Measurements from ENCODE around the gene PIWIL4.

Gene PIWIL4

DNA sequence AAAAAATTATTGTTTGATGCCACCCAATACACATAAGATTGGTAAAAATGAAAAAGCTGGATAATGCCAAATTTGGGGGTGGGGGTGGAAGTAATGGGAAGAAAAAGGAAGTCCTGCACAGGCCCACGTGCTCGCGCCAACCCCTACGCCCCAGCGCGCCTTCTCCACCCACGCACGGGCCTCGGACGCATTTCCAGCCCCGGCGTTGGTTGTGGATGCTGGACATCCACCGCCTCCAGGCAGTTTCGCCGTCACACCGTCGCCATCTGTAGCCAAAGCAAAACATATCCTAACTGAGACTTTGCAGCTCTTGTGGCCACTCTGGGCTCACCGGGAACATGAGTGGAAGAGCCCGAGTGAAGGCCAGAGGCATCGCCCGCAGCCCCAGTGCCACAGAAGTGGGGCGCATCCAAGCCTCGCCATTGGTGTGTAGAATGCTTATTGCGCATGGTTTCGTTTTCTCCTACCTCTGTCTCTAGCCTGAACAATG is at the start of gene PIWIL4:
PIWIL4 (plus strand) TSS at position 188 of the 490 bp plus-strand sequence; CDS start at position 339, 151 bp downstream.
- in situ Hi-C loops (cut with HindIII; ENCODE audit: low sequenced_read_pairs) = no loop called here

DNA sequence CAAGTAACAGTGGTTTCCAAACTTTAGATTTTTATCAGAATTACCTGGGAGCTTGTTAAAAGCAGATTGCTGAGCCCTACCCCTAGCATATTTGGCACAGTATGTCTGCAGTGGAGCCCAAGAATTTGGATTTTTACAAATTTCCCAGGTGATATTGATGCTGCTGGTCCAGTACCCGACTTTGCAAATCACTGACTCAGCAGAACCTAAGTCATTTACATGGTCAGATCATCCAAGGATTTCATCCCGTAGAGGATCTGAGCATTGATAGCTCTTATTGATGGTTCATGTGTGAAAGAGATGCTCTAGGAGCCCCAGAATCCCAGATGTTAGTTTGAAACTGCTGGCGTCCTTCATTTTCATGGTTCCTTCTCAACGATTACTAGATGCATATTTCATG is 48.9 kb upstream of the PIWIL4 start:
- in situ Hi-C loops (cut with HindIII; ENCODE audit: low sequenced_read_pairs) = no loop called here

DNA sequence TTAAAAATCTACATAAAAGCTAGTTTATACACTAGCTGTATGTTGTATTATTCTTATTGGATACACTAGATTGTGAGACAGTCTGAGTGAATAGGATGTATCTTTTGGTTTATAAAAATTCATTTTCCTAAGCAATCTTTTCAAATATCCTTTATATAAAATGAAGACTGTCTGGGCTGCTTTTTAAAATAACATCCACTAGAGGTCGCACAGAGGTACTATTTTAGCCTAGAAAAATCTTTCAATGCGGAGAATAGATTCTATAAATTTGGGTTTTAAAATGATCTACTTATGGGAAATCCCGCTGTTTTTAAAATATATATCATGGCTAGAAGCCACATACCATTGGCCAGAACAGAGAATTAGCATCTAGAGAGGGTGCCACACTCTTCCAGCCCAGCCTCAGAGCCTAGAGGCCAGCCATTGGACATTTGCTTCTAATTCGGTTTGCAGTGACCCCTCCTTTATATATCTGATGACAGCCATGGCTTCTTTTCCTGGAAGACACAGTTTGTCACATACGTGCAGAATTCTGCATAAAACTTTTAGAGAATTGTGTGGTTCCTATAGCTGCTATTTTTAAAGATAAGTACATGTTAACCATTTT is 47.6 kb upstream of the PIWIL4 start:
- in situ Hi-C loops (cut with HindIII; ENCODE audit: low sequenced_read_pairs) = no loop called here

DNA sequence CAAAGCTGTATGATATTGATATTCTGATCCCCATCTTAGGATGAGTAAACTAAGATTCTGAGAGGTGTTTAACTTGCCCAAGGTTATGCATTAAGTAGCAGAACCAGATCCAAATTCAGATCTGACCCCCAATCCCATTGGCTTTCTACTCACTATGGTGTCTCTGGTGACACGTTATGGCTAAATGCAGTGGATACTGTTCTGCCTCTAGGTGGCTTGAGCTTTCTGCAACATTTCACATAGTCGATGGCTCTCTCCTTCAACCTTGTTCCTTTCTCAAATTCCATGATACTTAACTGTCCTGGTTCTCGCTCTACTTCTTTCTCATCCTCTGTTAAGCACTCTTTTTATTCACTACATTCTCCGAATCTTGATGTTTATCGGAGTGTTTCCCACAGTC is 45.5 kb upstream of the PIWIL4 start:
- in situ Hi-C loops (cut with HindIII; ENCODE audit: low sequenced_read_pairs) = no loop called here

DNA sequence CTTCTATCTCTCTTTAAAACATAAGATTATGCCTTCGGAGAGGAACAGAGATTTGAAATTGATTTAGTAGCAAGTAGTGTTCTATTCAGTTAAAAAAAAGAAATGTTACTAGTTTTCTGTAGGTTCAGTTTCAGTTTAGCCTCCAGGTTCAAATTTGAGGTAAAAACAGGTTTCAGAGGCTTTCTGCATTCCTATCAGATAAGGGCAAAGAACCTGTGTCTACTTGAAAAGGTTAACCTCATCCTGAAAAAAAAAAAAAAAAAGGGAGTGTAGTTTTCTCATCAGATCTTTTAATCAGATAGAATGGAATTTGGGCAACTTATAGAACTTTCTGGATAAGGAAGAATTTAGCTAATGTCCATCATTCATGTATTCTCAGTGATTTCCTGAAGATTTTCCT is 42.8 kb upstream of the PIWIL4 start:
- in situ Hi-C loops (cut with HindIII; ENCODE audit: low sequenced_read_pairs) = no loop called here

DNA sequence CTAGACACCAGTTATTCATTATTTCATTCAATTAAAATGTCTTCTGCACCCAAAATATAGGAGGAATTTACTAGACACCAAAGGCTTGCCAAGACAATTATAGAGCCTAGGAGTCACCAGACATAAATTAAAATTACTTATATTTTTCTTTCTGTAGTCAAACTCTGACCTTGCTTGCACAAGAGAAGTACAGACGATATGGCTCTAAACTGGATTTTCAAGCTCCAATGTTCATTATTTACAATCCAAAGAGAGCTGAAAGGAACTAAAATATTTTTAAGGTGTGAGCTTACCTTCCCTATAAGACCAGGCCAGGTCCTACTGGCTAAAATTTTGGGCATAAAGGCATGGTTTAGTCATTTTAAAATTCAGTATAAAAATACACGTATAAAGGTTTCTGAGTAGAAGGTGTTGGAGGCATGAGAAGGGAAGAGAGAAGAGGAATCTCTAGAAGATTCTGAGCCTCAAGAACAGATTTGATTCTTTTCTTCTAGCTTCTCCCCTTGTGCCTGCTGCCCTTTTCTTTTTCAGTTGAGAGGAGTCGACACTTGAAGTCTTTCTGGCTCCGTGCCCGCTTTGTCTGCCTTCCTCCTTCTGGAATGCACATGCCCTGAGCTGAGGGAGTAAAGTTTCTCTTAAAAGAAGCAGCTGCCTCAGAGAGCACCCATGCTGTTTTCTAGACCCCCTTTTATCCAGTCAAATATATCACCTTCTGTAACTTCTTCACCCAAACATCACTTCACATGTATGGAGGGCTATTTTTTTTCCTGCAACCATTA is 41.4 kb upstream of the PIWIL4 start:
- in situ Hi-C loops (cut with HindIII; ENCODE audit: low sequenced_read_pairs) = no loop called here

DNA sequence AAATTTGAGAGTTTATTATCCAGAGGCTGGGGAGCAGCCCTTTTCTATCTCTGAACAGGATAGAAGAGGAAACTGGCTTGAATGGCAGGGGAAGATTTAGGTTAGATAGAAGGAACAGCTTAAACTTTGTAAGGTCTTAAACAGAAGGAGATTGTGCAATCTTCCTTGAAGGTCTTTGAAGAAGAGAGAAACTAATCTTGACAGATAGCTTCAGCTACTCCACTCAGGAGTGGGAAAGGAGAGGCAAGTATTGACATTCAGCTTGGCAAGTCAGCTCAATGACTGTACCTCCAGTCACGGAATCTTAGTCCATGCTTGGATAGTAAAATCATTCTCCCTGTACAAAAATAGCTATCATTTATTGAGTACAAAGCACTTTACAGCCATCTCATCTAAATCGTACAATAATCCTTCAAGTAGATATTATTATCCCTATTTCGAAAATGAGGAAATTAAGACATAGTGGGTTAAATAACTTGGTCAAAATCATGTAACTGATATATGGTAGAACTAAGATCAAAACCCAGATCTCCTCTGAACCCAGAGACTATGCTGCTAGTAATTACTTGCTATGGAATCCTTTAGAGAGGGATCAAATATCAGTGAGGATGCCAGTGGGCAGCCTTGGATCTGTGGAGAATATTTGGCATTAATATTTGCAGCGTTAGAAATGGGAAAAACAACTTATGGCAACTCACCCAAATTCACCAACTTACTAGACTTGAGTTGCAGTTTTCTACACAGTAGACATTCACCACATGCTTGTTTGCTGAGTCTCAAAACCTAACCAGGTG is 40.3 kb upstream of the PIWIL4 start:
- in situ Hi-C loops (cut with HindIII; ENCODE audit: low sequenced_read_pairs) = no loop called here

DNA sequence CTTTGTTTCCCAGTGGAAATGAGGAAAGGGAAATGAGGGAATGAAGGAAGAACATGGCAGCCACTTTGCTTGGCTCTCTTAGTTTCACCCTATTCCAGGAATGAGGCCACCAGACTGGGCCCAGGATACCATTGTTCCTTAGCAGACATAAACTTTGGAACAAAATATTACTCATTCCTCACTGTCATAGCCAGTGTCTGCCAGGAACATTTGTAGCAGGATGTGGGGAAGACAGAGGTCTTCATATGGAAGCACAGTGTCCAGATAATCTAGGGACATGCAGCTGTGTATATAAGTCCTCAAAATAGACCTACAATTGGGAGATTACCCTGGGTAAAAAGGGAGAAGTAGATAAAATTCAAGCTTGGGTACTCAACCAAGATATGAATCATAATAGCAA is 38.6 kb upstream of the PIWIL4 start:
- in situ Hi-C loops (cut with HindIII; ENCODE audit: low sequenced_read_pairs) = no loop called here

DNA sequence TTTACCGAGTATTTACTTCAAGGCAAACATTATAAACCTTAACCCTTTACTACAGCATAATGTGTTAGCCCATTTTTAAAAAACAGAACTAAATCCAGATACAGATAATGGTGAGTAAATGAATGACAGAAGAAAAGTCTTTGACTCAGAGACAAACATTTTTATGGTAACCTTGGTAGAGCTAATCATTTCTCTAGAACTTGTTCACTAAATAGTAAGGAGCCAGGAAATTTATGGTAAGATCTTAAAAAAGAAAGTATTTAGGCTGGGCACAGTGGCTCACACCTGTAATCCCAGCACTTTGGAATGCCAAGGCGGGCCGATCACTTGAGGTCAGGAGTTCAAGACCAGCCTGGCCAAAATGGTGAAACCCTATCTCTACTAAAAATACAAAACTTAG is 35.0 kb upstream of the PIWIL4 start:
- in situ Hi-C loops (cut with HindIII; ENCODE audit: low sequenced_read_pairs) = loop anchor here (5.0 kb wide), 1 partner anchor 80 kb away; no protein-coding TSS in a partner anchor

DNA sequence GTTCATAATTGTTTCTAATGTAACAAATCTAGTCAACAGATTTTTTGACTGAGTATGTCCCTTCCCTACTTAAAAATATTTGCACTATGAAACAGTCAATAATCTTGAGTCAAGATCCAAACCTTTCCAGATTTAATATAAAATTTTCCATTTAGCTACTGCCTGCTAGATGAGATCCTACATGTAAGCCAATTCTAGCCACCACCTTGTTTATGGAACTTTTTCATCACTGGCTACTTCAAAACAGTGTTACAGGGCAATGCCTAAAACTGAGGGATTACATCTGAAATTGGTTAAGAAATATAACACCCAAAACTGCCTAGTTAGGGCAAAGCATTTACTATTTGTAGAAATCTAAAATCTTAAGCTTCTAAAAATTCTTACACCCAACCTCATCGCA is 34.0 kb upstream of the PIWIL4 start:
- in situ Hi-C loops (cut with HindIII; ENCODE audit: low sequenced_read_pairs) = loop anchor here (5.0 kb wide), 1 partner anchor 79 kb away; no protein-coding TSS in a partner anchor

DNA sequence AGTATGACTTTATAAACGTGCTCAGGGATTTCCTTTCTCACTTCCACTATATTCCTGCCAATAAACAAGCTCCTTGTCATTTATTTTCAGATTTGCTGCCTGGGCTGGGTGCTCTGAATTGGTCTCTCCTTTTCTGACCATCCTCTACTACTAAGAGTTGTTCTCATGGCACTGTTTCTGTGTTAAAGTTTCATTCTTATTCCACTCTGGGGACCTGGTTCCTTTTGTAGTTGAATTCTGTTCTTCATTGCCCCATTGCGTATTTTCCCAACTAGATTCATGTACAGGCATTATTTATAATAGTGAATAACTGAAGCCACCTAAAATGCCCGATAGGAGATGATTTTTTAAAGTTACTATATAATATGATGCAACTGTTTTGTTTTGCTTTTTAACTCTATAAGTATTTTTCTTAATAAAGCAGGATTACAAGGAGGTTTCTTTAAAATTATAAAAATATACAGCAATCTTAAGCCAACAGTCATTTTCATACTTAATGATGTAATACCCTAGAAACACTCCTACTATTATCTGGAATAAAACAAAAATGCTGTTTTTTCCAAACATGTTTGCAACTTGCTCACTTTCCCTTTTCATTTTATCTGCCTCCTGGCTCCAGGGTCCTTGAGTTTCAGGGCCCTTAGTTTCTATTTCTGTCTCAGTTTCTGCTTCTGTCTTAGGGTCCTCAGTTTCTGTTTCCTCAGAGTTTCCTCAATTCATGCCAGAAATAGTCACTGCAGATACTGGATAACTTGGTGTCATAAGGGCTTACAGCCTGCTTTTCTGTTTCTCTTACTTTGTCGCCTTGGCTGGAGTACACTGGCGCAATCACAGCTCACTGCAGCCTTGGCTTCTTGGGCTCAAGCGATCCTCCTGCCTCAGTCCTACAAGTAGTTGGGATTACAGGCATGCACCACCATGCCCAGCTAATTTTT is 33.2 kb upstream of the PIWIL4 start:
- in situ Hi-C loops (cut with HindIII; ENCODE audit: low sequenced_read_pairs) = loop anchor here (5.0 kb wide), 1 partner anchor 78 kb away; no protein-coding TSS in a partner anchor

DNA sequence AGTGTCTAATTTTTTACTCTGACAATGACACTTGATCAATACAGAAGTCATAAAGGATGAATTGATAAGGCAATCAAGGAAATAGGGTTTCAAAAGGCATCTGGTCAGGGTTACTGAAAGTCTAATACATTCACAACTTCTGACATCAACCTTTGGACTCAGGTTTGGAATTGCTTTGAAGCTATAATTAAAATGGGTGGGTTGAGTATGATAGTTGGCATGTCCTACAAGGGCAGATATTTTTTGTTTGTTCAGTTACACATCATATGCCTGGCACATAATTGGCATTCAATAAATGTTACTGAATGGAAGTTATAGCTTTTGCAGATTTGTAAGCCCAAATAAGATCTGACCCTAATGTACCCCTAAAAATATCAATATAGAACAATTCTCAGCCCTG is 30.8 kb upstream of the PIWIL4 start:
- in situ Hi-C loops (cut with HindIII; ENCODE audit: low sequenced_read_pairs) = no loop called here

DNA sequence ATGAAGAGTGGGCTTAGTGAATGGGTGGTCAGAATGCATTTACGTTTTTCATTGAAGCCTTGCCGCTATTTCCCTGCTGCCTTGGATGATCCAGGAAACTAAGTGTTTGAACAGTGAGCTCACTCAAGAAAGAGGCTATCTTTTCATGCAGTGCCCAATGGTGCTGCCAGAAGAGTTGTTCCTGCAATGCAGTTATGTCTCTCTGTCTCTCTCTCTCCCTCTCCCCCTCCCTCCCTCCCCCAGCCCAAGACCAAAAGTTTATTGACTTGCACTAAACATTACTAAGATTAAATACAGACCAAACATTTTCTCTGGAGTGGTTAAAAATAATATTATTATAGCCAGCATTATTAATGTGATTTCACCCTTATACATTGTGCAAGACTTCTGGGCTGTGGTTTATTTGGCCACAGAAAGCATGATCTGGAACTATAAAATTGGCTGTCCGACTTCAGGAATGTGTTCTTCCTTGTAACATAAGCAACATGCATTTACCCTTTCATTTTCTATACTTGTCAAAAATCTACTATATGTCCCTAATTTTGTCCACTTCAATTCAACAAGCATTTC is 30.1 kb upstream of the PIWIL4 start:
- in situ Hi-C loops (cut with HindIII; ENCODE audit: low sequenced_read_pairs) = no loop called here

DNA sequence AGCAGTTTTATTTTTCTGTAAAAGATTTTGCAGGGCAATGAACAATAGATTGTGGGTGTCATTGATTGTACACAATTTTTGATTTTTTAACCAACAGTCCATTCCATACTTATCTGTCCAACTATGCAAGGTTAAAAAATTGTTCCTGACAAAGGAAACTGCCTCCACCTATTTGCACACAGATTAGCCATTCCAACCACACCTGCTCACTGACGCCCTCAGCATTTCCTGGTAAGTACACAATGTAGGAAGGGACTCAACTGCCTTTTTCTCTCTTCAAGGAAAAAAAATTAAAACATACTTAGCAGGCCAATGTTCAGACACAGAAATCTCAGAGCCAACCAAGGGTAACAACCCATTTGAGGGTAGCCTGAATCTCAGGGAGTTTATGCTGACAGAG is 27.7 kb upstream of the PIWIL4 start:
- in situ Hi-C loops (cut with HindIII; ENCODE audit: low sequenced_read_pairs) = no loop called here

DNA sequence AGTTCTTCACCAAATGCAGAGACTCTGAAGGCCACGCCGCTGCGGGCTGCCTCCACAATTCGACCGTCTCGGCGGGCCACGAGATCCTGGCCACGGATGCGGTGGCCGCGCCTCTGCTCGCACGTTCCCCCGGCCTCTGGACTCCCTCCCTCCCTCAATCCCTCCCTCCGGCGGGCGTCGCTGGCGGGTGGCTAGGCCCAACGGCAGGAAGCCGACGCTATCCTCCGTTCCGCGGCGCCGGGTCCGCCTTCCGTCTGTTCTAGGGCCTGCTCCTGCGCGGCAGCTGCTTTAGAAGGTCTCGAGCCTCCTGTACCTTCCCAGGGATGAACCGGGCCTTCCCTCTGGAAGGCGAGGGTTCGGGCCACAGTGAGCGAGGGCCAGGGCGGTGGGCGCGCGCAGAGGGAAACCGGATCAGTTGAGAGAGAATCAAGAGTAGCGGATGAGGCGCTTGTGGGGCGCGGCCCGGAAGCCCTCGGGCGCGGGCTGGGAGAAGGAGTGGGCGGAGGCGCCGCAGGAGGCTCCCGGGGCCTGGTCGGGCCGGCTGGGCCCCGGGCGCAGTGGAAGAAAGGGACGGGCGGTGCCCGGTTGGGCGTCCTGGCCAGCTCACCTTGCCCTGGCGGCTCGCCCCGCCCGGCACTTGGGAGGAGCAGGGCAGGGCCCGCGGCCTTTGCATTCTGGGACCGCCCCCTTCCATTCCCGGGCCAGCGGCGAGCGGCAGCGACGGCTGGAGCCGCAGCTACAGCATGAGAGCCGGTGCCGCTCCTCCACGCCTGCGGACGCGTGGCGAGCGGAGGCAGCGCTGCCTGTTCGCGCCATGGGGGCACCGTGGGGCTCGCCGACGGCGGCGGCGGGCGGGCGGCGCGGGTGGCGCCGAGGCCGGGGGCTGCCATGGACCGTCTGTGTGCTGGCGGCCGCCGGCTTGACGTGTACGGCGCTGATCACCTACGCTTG is 23.2 kb upstream of the PIWIL4 start, which contains the start of gene FUT4:
FUT4 (plus strand) TSS at position 227 of the 951 bp plus-strand sequence; CDS start at position 440, 213 bp downstream.
- in situ Hi-C loops (cut with HindIII; ENCODE audit: low sequenced_read_pairs) = no loop called here

DNA sequence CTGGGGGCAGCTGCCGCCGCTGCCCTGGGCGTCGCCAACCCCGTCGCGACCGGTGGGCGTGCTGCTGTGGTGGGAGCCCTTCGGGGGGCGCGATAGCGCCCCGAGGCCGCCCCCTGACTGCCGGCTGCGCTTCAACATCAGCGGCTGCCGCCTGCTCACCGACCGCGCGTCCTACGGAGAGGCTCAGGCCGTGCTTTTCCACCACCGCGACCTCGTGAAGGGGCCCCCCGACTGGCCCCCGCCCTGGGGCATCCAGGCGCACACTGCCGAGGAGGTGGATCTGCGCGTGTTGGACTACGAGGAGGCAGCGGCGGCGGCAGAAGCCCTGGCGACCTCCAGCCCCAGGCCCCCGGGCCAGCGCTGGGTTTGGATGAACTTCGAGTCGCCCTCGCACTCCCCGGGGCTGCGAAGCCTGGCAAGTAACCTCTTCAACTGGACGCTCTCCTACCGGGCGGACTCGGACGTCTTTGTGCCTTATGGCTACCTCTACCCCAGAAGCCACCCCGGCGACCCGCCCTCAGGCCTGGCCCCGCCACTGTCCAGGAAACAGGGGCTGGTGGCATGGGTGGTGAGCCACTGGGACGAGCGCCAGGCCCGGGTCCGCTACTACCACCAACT is 22.4 kb upstream of the PIWIL4 start:
- in situ Hi-C loops (cut with HindIII; ENCODE audit: low sequenced_read_pairs) = no loop called here

DNA sequence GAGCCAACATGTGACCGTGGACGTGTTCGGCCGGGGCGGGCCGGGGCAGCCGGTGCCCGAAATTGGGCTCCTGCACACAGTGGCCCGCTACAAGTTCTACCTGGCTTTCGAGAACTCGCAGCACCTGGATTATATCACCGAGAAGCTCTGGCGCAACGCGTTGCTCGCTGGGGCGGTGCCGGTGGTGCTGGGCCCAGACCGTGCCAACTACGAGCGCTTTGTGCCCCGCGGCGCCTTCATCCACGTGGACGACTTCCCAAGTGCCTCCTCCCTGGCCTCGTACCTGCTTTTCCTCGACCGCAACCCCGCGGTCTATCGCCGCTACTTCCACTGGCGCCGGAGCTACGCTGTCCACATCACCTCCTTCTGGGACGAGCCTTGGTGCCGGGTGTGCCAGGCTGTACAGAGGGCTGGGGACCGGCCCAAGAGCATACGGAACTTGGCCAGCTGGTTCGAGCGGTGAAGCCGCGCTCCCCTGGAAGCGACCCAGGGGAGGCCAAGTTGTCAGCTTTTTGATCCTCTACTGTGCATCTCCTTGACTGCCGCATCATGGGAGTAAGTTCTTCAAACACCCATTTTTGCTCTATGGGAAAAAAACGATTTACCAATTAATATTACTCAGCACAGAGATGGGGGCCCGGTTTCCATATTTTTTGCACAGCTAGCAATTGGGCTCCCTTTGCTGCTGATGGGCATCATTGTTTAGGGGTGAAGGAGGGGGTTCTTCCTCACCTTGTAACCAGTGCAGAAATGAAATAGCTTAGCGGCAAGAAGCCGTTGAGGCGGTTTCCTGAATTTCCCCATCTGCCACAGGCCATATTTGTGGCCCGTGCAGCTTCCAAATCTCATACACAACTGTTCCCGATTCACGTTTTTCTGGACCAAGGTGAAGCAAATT is 21.7 kb upstream of the PIWIL4 start:
- in situ Hi-C loops (cut with HindIII; ENCODE audit: low sequenced_read_pairs) = no loop called here

DNA sequence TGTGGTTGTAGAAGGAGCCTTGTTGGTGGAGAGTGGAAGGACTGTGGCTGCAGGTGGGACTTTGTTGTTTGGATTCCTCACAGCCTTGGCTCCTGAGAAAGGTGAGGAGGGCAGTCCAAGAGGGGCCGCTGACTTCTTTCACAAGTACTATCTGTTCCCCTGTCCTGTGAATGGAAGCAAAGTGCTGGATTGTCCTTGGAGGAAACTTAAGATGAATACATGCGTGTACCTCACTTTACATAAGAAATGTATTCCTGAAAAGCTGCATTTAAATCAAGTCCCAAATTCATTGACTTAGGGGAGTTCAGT is 21.1 kb upstream of the PIWIL4 start:
- in situ Hi-C loops (cut with HindIII; ENCODE audit: low sequenced_read_pairs) = no loop called here

All from DLD1 (cell line).